SHP77 treated with DMSO at 0.1 percent for 48 hours (cell line): ENCODE results near the gene RIMBP2.

Source experiments
- DNase-seq: peaks from one replicate; lab custom pipeline; 2025; lab: John Stamatoyannopoulos, UW

The RIMBP2 gene

DNA sequence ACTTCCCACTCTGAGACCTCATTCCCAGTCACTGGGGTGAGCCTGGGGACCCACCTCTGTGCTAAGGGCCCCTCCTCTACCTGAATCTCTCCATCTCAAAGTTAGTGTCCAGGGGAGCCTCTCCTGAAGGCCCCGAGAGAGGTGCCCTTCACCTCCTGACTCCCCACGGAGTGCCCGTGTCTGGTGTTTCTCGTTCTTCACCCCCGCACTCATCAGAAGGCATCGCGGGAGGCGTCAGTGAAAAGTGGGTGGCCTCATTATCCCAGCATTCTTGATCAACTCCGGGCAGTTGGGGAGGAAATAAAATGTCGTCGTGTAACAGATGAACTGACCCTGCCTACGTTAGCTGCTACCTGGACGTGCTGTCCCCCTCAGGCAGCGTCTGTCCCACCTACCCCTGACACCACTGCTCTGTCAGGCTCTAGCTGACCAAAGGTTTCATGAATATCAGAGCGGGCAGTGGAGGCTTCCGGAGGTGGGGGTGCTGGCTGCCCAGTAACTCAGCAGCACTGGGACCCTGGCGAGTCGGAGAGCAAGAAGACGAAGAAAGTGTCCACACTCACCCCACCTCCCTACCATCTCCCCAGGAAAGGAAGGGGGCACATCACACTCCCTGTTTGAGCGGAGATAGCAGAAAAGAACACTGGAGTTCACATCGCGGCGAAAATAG lies 275.6 kb downstream of the RIMBP2 start:
- no peak for DNase-seq

DNA sequence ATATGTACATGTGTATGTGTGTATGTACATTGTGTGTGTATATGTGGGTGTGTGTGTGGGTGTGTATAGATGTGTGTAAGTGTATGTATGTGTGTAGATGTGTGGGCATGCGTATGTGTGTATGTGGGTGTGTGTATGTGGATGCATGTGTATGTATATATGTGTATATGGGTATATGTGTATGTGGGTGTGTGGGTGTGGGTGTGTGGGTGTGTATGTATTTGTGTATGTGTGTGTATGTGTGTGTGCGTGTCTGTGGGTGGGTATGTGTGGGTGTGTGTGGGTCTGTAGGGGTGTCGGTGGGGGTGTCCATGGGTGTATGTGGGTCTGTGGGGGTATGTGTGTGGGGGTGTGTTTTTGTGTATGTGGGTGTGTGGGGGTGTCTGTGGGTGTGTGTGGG lies 276.8 kb downstream of the RIMBP2 start:
- no peak for DNase-seq

DNA sequence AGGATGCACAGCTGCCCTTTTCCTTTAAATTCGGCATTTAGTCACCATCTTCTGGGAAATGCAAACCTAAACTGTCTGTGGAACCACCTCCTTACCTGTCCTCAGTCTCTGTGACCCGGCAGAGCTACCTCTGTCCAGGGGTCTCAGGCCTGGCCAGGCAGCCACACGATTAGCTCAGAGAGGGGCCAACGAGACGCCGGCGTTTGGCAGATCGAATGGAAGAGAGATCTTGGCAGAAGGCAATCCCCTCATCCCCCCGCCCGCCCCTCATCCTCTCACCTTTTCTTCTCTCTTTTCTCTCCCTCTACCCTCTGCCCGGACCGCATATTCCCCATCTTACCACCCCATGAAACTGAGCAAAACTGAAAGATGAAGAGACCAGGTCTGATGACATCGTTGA lies 277.4 kb downstream of the RIMBP2 start:
- no peak for DNase-seq

DNA sequence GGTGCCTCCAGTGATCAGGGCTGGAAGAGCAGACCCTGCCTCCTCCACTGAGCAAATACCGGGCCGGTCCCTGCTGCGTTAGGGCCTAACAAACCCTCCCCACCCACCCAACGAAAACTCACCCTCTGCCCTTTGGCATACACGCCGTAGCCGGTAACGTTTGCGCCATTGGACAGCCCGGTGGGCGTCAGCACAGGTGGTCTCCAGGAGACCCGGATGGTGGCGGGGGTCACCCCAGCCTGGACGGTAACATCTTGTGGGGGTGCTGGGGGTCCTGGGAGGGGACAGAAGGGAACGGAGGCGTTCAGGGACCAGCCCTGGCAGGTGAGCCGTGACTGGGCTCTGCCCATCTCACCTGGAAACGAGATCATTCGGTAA lies 277.9 kb downstream of the RIMBP2 start:
- no peak for DNase-seq

DNA sequence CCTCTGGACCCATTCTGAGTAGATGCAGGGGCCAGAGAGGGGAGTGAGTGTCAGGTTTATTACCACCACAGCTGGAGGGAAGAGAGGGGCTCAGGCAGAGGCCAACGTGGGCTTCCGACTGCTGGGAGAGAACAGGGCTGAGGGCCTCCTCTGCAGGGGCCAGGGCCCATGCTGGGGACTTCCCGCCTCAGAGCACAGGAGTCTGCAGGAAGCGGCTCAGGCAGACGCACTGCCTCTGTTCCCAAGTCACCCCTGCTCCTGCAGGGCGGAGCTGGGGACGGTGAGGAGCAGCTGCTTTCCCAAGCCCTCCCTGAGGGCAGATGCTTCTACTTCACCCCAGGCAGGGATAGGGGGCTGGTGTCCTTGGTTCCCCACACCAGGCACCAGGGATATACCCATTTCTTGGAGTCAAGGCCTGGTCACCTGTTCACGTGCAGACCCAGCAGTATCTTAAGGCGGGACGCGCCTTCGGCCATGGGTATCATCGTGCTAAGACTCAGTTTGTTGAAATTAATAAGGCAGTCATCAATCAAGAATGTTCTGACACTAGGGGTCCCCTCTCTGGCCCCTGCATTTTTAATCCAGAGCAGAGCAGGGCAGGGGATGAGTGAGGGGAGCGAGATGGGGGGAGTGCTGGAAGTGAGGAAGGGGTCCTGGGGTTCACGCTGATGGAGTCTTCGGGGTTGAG lies 278.4 kb downstream of the RIMBP2 start:
- no peak for DNase-seq

DNA sequence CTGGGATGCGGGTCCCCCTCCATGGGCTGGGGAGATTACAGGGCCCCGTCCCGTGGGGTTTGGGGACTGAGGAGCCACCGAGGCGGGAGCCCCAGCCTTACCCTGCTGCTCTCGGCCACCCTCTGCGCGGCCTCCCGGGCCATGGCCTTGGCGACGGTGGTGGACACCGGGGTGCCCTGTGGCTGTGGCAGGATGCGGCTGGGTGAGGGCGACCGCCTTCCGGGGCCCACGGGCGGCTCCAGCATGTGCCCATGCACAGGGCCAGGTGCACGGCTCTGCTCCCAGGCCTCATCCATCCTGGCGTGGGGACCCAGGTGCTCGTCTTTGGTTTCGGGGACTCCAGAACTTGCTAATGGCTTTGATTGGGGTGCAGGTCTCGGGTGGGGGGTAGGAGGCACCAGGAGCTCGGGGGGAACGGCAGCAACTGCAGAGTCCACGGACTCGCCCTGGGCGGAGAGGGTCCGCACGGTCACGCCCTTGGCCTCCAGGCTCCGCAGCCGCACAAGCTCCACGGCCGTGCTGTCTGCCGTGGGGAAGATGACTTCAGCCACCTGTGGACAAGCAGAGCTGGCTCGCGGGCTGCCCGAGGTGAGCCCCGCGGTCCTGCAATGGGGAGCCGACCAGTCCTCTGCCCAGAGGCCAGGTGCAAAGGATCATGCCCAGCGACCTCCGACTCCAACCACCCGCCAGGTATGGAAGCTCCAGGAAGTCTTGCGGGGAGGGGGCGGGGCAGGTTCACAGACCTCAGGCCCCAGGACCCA lies 279.2 kb downstream of the RIMBP2 start:
- no peak for DNase-seq

DNA sequence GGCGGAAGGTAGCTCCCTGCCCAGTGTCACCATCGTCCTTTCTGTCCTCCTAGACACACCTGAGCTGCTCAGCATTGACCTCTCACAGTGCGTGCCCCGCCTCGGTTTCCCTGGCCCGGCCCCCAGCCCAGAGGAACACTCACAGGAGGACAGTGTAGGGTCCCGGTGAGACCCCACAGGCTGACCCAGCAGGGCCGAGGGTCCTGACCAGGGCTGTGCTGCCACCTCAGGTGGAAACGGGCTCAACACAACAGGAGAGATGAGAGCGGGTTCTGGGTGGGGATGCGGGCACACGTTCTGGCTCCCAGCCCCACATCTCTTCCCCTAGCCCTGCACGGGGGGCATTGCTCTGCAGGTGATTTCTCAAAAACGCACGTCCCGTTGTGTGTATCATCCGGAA lies 280.3 kb downstream of the RIMBP2 start:
- no peak for DNase-seq

DNA sequence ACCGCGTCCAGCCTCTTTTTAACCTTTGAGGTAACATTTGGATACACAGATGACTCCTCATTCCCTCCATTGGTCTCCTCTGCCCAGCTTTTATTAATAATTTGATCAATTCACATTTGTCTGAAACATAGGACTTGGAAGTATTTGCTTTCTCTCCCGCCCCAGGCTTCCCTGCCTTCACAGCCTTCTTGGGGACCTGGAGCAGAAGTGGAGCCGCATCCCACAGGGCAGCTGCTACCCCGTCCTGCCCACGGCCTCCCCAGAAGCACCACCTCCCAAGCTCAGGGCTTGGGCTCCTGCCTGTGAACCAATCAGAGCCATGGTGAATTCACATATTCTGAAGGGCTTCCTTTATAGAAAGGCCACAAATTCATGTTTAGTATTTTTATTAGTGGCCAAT lies 280.8 kb downstream of the RIMBP2 start:
- DNase-seq, result no peak

DNA sequence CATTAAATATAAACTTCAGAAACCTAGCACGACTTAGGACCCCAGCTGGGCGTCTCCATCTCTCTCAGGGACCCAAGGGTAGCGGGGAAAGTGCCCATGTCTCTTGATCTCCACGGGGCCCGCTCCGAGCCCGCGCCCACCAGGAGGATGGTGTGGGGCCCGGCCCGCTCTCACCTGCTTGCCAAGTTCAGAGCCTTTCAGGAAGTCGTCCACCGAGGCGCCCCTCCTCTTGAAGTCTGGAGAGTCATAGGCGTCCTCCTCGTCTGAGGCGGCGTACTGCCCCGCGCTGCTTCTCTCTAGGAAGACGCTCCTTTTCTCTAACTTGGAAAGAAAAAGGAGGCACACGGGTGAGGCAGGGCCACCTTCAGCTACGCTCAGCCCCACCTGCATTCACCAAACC lies 281.5 kb downstream of the RIMBP2 start:
- no peak for DNase-seq

DNA sequence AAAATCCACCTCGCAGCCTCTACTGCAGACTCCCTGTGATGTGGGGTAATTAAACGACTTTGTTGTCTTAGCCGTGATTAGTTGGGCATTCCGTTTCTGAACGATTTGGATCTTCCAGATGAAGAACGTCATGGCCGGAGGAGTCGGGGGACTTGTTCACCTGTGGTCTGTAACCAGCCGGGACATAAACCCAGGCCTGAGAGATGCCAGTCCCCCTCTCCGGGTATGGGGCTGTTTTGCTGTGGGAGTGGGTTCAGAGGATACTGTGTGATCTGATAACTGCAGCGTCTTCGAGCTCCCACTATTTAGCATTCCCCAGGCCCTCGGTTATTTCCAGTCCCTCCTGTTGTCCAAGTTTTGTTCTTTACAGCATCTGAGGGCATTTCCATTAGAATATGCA lies 282.3 kb downstream of the RIMBP2 start:
- no peak for DNase-seq

DNA sequence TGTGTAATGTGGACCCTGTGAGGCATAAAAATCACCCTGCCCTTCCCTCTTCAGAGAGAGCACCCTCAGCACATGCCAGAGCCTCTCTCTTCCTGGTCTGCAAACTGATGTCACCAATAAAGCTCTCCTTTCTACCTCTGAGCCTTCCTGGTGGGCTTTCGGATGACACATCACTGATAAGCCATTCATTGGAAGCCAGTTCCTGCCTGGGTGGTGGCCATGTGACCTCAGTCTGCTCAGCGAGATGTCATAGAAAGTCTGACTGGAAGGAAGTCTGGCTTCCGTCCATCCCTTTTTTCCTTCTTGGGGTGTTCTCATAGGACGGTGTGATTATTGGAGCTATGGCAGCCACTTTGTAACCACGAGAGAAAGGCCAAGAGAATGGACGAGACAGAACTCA lies 282.7 kb downstream of the RIMBP2 start:
- no peak for DNase-seq

DNA sequence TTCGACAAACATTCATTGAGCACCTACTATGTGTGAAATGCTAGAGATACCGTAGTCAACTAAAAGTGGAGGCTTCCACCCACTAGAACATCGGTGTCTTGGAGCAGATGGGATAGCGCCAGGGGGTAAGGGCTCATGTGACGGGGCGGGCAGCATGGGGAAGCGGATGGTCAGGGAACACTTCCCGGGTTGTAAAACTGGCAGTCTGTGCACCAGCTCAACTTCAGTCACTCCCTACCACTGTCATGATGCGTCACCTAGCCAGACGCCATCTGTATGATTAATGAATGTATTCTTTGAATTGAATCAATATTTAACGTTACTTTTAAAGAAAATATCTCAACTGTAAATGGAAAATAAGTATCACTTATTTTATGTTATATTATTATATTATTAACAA lies 284.9 kb downstream of the RIMBP2 start:
- DNase-seq, result no peak

DNA sequence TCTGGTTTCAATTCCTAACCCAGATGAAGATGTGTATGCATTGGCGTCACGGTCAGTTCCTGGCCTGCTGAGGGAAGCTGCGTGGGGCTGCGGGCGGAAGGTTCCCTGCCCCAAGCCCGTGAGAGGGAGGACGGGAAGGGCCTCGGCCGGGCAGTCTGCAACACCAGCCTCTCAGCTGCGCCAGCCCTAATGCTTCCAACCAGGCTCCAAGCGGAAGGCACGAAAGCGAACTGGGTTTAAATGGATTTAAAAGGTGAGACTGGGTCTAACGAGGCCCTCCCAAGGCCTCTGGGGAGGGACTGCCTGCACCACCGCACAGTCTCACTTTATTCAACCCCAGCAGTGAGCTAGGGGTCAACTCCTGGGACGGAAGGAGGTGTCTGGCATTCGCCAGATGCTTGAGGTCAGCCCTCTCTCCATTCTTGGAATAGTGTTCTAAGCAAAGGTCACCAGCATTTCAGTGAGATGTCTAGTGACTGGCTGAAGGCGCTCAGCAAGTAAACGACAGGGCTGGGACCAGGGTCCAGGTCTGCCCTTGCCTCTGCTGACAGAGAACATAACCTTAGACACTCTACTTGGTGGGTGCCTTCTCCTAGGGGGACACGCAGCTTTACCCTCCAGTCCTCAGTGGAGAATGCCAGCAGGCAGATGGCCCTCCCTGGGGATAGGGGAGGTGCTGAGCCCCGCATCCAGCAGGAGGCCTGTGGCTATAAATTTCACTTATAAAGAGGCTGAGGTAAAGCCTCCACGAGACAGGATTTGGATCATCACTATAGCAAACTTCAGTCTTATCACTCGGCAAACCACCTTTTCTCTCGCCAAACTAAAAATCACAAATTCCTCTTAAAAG lies 286.2 kb downstream of the RIMBP2 start:
- no peak for DNase-seq

DNA sequence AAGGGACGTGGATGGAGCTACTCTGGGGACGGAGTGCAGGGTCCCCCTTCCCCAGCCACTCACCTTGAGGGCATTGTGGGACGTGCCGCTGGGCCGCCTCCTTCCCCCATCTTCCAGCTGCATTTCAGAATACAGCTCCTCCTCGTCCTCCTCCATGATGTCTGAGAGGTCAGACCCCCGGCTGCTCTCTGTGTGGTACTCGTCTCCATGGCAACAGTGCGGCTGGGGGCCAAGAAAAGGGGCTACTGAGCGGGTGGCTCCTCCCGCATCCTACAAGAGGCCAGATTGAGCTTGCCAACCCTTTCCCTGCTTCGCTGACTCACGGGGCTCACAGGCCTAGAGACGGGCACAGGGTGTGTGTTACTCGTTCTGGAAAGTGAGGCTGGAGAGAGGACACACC lies 288.0 kb downstream of the RIMBP2 start:
- DNase-seq, result no peak

DNA sequence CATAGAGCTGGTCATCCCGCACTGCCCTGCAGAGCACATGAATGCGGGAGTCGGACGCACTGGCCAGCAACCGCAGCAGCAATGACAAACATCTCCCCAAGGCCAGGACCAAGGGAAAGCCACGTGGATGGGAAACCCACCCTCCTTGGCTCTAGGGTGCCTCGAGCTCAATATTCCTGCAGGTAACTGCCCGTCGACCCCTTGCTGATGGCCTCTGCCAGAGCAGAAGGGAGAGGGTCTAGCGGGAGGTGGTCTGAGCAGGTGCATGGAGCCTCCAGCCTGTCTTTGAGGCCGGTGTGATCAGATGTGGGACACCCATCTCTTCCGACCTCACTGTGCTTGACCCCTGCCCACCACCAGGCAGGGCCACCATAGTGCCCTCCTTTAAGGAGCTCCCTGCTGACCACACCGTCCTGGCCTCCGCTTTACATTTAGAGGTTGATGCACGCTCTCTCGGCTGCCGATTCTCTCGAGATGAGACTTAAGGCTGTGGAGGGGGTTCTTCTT lies 288.7 kb downstream of the RIMBP2 start:
- DNase-seq, result no peak

DNA sequence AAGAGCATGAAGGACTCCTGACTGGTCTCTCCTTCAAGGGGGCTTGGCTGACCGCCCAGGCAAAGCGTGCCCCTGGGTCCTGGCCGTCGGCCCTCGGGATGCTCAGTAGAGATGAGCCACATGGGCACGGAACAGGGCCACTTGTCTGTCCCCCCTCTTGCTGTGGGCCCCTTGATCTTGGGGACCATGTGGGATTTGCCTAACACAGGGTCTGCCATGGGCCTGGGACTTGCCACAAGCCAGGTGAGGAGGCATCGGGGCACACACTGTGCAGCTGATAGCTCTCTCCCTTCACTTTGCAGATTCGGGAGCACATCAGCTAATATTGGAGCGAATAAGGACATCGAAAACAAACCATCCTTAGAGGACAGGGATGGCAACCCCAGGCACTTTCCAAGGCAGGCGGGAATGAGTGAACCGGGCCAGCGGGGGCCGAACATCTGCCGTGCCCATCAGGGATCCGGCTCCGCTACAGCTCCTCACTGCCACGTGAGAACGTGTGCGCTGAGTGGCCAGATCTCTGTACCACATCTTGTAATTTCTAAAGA lies 290.3 kb downstream of the RIMBP2 start:
- no peak for DNase-seq

DNA sequence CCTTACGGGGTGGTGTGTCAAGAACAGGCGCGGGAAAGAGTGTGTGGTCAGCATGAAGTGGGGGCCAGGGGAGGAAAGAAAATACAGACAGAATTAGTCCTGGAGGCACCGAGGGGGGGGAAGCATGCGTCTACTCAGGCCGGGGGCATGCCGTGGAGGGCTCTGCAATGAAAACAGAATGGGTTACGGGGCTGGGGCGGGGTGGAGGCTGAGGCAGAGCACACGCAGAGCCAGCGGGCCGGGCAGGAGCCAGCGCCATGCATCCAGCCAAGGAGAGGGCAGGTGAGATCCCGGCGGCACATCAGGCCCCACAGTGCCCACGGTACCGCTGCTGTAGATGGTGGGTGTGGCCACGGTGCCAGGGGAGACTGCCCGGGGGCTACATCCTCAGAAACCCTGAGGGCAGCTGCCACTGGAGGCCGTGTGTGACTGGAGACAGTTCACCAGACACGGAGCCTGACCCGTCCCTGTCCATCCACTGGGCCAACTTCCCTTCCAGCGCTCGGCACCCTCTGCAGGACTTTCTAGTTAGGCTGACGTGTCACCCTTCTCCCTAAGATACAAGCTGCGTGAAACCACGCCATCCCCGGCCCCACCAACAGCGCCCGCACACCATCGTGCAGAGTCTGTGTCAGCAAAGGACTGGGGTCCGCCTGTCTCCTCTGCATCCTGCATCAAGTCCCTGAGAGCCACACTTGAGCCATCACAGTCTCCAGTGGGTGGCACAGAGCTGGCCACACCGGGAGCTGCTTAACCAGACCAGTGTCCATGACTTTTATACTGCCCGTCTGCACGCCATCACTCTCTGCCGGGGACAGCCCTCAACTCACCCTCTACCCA lies 291.0 kb downstream of the RIMBP2 start:
- no peak for DNase-seq

DNA sequence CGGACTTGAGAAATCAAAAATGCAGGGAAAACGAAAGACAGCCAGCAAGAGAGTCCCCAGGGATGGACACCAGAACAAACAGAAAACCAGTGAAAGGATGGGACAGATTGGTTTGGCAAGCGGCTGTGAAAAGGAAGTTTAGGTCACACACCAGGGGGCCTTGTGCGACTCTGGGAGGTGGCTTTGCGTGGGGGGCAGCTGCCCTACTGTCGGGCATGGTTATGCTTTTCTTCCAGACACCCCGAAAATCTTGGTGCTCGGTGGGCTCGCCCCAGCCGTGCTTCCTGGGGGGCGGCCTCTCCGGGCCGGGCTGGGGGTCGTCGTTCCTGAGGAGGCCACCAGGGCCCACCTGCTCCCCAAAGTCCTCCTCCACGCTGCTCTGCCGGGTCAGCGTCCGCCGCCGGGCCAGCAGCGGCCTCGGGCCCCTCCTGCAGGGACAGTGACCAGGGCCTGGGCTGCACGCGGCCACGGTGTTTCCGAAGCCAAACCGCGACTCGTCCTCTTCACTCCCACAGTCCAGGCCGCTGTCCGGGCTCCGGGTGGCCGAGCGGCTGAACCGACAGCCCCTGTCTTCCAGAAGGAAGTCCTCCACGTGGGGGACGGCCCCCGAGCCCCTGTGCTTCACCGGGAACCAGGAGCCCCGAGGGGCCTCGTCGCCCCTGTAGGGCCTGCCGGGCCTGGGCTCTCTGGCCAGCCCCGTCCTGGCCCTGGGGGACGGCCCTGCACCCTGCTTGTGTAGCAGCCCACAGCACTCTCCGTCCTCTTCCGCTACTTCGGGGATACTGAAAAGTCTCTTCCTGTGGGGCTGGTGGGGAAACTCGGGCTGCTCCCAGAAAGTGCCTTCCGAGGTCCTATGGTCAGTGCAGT lies 291.9 kb downstream of the RIMBP2 start:
- no peak for DNase-seq

DNA sequence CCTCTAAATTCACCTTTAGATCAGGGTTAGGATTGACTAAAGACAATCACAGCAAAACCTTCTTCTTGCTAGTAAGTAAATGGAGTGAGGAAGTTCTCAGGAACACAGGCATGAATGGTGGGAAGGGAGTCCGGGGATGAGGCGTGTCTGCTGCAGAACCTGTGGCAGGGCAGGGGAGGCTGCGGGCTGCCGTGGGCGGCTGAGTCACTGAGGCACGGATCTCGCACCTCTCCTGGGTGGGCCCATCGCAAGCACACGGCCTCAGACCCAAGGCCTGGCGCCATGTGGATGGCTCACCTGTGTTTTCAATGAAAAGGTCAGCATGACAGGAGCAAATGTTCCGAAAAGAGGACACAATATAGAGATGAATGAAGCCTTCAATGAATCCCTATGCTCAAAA lies 293.0 kb downstream of the RIMBP2 start:
- no peak for DNase-seq

DNA sequence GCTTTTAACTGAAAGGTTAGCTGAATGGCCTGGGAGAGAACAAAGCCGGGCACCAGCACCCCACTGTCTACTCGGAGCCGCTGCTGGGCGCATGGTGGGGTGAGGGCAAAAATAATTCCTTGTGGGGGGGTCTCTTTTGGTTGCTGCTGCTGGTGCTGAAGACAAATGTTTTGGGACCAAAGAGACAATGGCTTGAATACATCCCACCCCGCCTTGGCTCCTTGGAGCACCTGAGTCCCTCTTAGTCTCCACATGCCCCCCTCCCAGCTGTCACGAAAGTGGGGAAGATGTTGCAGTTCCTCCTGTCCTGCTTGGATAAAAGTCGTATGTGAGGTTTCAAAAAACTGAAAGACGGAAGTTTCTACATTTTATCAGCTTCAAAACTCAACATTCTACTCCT lies 293.4 kb downstream of the RIMBP2 start:
- no peak for DNase-seq
